Mesenchymal stem cell (in vitro differentiated cells and primary cell): ENCODE results near the gene ZNF362.

Experiments
- DNase-seq: peaks from one replicate; pipeline ENCODE4 v3.0.0-alpha.2; 2013
- H2AFZ ChIP-seq: one replicate; pipeline ENCODE4 v1.6.1; 2013; ENCODE audit warnings: low read depth, mild to moderate bottlenecking, control low read depth, inconsistent platforms, low read length, moderate library complexity
- H2AK5ac ChIP-seq: 2 replicates; pipeline ENCODE4 v1.6.1; 2013; ENCODE audit warnings: low read length, moderate library complexity, mild to moderate bottlenecking, inconsistent platforms; ENCODE audit not compliant: severe bottlenecking
- H2BK120ac ChIP-seq: one replicate; pipeline ENCODE4 v1.6.1; 2013; ENCODE audit warnings: low read depth, mild to moderate bottlenecking, inconsistent platforms, low read length, moderate library complexity
- H2BK12ac ChIP-seq, 2 experiments: one replicate each; pipeline ENCODE4 v1.6.1; 2013; ENCODE audit warnings: inconsistent platforms in 2 of 2, low read length in 2 of 2, mild to moderate bottlenecking in 2 of 2, moderate library complexity in 2 of 2, control low read depth in 1 of 2
- H2BK15ac ChIP-seq: one replicate; pipeline ENCODE4 v1.6.1; 2013; ENCODE audit warnings: mild to moderate bottlenecking, low read depth, inconsistent platforms; ENCODE audit not compliant: poor library complexity, severe bottlenecking
- H2BK5ac ChIP-seq: 2 replicates; pipeline ENCODE4 v1.6.1; 2013; ENCODE audit warnings: low read depth, mild to moderate bottlenecking, low read length, control low read depth, inconsistent platforms; ENCODE audit not compliant: poor library complexity, severe bottlenecking
- H3K14ac ChIP-seq, 2 experiments: one replicate each; pipeline ENCODE4 v1.6.1; 2013; ENCODE audit warnings: inconsistent platforms in 2 of 2, low read length in 2 of 2, control low read depth in 1 of 2, mild to moderate bottlenecking in 1 of 2, moderate library complexity in 1 of 2
- H3K18ac ChIP-seq, 2 experiments: one replicate each; pipeline ENCODE4 v1.6.1; 2013; ENCODE audit warnings: inconsistent platforms in 2 of 2, low read length in 2 of 2, control low read depth in 1 of 2, low read depth in 1 of 2, mild to moderate bottlenecking in 1 of 2
- H3K23ac ChIP-seq, 2 experiments: one replicate each; pipeline ENCODE4 v1.6.1; 2013; ENCODE audit warnings: inconsistent platforms in 2 of 2, low read length in 2 of 2, mild to moderate bottlenecking in 2 of 2, moderate library complexity in 2 of 2, control low read depth in 1 of 2
- H3K27ac ChIP-seq: 2 replicates; pipeline ENCODE4 v1.5.1; 2013; ENCODE audit warnings: mild to moderate bottlenecking, moderate library complexity, low read length, control low read depth, inconsistent platforms; ENCODE audit not compliant: poor library complexity, severe bottlenecking
- H3K27me3 ChIP-seq, 2 experiments: 2 replicates each; pipeline versions ENCODE4 v1.6.1 to v1.7.0; 2013; ENCODE audit warnings: low read length in 2 of 2, mild to moderate bottlenecking in 2 of 2, moderate library complexity in 2 of 2, control low read depth in 1 of 2, inconsistent platforms in 1 of 2; ENCODE audit not compliant: control insufficient read depth in 1 of 2, insufficient read depth in 1 of 2
- H3K36me3 ChIP-seq, 2 experiments: 2 replicates each; pipeline versions ENCODE4 v1.6.1 to v1.7.0; 2013; ENCODE audit warnings: low read length in 2 of 2, control low read depth in 1 of 2, inconsistent platforms in 1 of 2, low read depth in 1 of 2, mild to moderate bottlenecking in 1 of 2; ENCODE audit not compliant: insufficient read depth in 2 of 2, control insufficient read depth in 1 of 2
- H3K4ac ChIP-seq, 2 experiments: one replicate each; pipeline ENCODE4 v1.6.1; 2013; ENCODE audit warnings: inconsistent platforms in 2 of 2, low read length in 2 of 2, mild to moderate bottlenecking in 2 of 2, moderate library complexity in 2 of 2, control low read depth in 1 of 2, low read depth in 1 of 2
- H3K4me1 ChIP-seq: 2 replicates; pipeline ENCODE4 v1.6.1; 2013; ENCODE audit warnings: low read depth, low read length, control low read depth; ENCODE audit not compliant: control insufficient read depth, insufficient read depth
- H3K4me2 ChIP-seq: 2 replicates; pipeline ENCODE4 v1.6.1; 2013; ENCODE audit warnings: low read length, mild to moderate bottlenecking, inconsistent platforms; ENCODE audit not compliant: poor library complexity, severe bottlenecking
- H3K4me3 ChIP-seq, 2 experiments: 2 replicates each; pipeline versions ENCODE4 v1.5.1 to v1.7.0; 2013; ENCODE audit warnings: low read length in 2 of 2, mild to moderate bottlenecking in 2 of 2, control low read depth in 1 of 2, low read depth in 1 of 2; ENCODE audit not compliant: insufficient read depth in 1 of 2
- H3K79me1 ChIP-seq: replicated peaks from 2 replicates; pipeline ENCODE4 v1.6.1; 2013; ENCODE audit warnings: mild to moderate bottlenecking, control low read depth, low read length, inconsistent platforms; ENCODE audit not compliant: poor library complexity, severe bottlenecking
- H3K9ac ChIP-seq: 2 replicates; pipeline ENCODE4 v1.7.0; 2013; ENCODE audit warnings: mild to moderate bottlenecking, low read length, moderate library complexity
- H3K9me3 ChIP-seq: 2 replicates; pipeline ENCODE4 v1.7.0; 2013; ENCODE audit warnings: mild to moderate bottlenecking, low read length; ENCODE audit not compliant: control insufficient read depth
- H4K8ac ChIP-seq: one replicate; pipeline ENCODE4 v1.6.1; 2013; ENCODE audit warnings: inconsistent platforms, mild to moderate bottlenecking, low read length, moderate library complexity
- H4K91ac ChIP-seq: one replicate; pipeline ENCODE4 v1.6.1; 2013; ENCODE audit warnings: mild to moderate bottlenecking, low read length, inconsistent platforms
- WGBS: methylation state at CpG from one replicate; pipeline ENCODE4 v1.1.7; 2013; ENCODE audit warnings: mixed read lengths; 5-methylcytosine and 5-hydroxymethylcytosine counted together

ZNF362 gene

GRCh38 chr1:33274446-33274845 is 18.2 kb downstream of the ZNF362 start:
- Histone ChIP-seq H3K18ac (no peak overlapping the region), H3K36me3 (peaks cover 32 to 60% of the 10 kb centered on the region in 2 experiments), H2BK12ac (no peak overlapping the region), H3K27me3 (no peaks in the 10 kb centered on the region), H3K4me1 (peaks cover 16% of the 10 kb centered on the region), H3K4me3 (no peak overlapping the region), H2BK120ac (no peak overlapping the region), H2BK15ac (no peak overlapping the region), H3K4ac (no peak overlapping the region), H3K4me2 (no peak overlapping the region), H3K79me1 (peaks cover 63% of the 10 kb centered on the region), H4K91ac (no peak overlapping the region), H4K8ac (no peak overlapping the region), H3K27ac (no peak overlapping the region), H3K9me3 (no peaks in the 10 kb centered on the region), H2AK5ac (no peak overlapping the region), H2BK5ac (no peak overlapping the region), H2AFZ (no peak overlapping the region), H3K9ac (no peak overlapping the region), H3K23ac (no peak overlapping the region), H3K14ac (no peak overlapping the region)
- no peak for DNase-seq
- no CpG with 5 or more reads among the region's 1 CpG for WGBS

- peaks cover 16% of the 10 kb centered on the region for H3K4me1 ChIP-seq
- peaks cover 63% of the 10 kb centered on the region for H3K79me1 ChIP-seq
- H3K36me3 ChIP-seq, result peaks cover 32 to 60% of the 10 kb centered on the region in 2 experiments
- no peak overlapping the region for H2BK5ac ChIP-seq
- H3K18ac ChIP-seq, result no peak overlapping the region
- no peak overlapping the region for H2BK15ac ChIP-seq
- H3K9me3 ChIP-seq, result no peaks in the 10 kb centered on the region
- no peak overlapping the region for H4K8ac ChIP-seq
- no peak for DNase-seq
- no peak overlapping the region for H4K91ac ChIP-seq
- no peak overlapping the region for H3K4me3 ChIP-seq
- H3K23ac ChIP-seq, result no peak overlapping the region
- WGBS, result 61% methylated on average over 6 of the region's 6 CpGs
- no peak overlapping the region for H3K9ac ChIP-seq
- H3K27ac ChIP-seq, result no peak overlapping the region
- H3K4ac ChIP-seq, result no peak overlapping the region
- no peak overlapping the region for H2AFZ ChIP-seq
- no peak overlapping the region for H2BK12ac ChIP-seq
- no peak overlapping the region for H2BK120ac ChIP-seq
- no peaks in the 10 kb centered on the region for H3K27me3 ChIP-seq
- H3K4me2 ChIP-seq, result no peak overlapping the region
- H2AK5ac ChIP-seq, result no peak overlapping the region
- H3K14ac ChIP-seq, result no peak overlapping the region
Measured at GRCh38 chr1:33275195-33275594, 18.9 kb downstream of the ZNF362 start.

- Histone ChIP-seq H3K4ac (no peak overlapping the region), H3K79me1 (peaks cover 59% of the 10 kb centered on the region), H2AFZ (no peak overlapping the region), H2BK12ac (no peak overlapping the region), H3K4me1 (peaks cover 12% of the 10 kb centered on the region), H3K23ac (no peak overlapping the region), H3K9me3 (no peaks in the 10 kb centered on the region), H3K4me2 (no peak overlapping the region), H3K27ac (no peak overlapping the region), H2BK120ac (no peak overlapping the region), H2BK15ac (no peak overlapping the region), H3K36me3 (peaks cover 30 to 62% of the 10 kb centered on the region in 2 experiments), H3K14ac (no peak overlapping the region), H3K9ac (no peak overlapping the region), H2AK5ac (no peak overlapping the region), H3K4me3 (no peak overlapping the region), H3K18ac (no peak overlapping the region), H4K8ac (no peak overlapping the region), H4K91ac (no peak overlapping the region), H2BK5ac (no peak overlapping the region), H3K27me3 (no peaks in the 10 kb centered on the region)
- DNase-seq, result no peak
- WGBS, result 98% methylated on average over 42 of the region's 45 CpGs
Measured at GRCh38 chr1:33275706-33276572, 19.6 kb downstream of the ZNF362 start.

GRCh38 chr1:33276573-33277298 is 20.4 kb downstream of the ZNF362 start:
- H2BK120ac ChIP-seq, result no peak overlapping the region
- no peak overlapping the region for H3K18ac ChIP-seq
- no peak overlapping the region for H2AK5ac ChIP-seq
- WGBS, result 96% methylated on average over 28 of the region's 30 CpGs
- H3K27ac ChIP-seq, result no peak overlapping the region
- no peak overlapping the region for H3K4me3 ChIP-seq
- H3K4me1 ChIP-seq, result peaks cover 10% of the 10 kb centered on the region
- H2BK12ac ChIP-seq, result no peak overlapping the region
- H3K14ac ChIP-seq, result no peak overlapping the region
- H3K9ac ChIP-seq, result no peak overlapping the region
- no peak overlapping the region for H3K4me2 ChIP-seq
- H4K8ac ChIP-seq, result no peak overlapping the region
- no peak overlapping the region for H2AFZ ChIP-seq
- no peaks in the 10 kb centered on the region for H3K9me3 ChIP-seq
- no peak overlapping the region for H3K23ac ChIP-seq
- no peak overlapping the region for H2BK15ac ChIP-seq
- H4K91ac ChIP-seq, result no peak overlapping the region
- H2BK5ac ChIP-seq, result no peak overlapping the region
- H3K36me3 ChIP-seq, result peaks cover 38 to 62% of the 10 kb centered on the region in 2 experiments
- no peak for DNase-seq
- H3K79me1 ChIP-seq, result peaks cover 56% of the 10 kb centered on the region
- H3K4ac ChIP-seq, result no peak overlapping the region
- no peaks in the 10 kb centered on the region for H3K27me3 ChIP-seq
